G401.6 (cell line): Measurements from ENCODE around the gene SGSH.
"Not testable (repeated sequence)": the region's sequence is repeated elsewhere in the genome, so short reads cannot be mapped to it uniquely, and the experiment has no call there.

Experiments
- FAIRE-seq: peaks from 2 replicates; lab custom pipeline; 2012; peaks lifted over from hg19 to GRCh38; lab: Jason Lieb, UNC

The SGSH gene

DNA sequence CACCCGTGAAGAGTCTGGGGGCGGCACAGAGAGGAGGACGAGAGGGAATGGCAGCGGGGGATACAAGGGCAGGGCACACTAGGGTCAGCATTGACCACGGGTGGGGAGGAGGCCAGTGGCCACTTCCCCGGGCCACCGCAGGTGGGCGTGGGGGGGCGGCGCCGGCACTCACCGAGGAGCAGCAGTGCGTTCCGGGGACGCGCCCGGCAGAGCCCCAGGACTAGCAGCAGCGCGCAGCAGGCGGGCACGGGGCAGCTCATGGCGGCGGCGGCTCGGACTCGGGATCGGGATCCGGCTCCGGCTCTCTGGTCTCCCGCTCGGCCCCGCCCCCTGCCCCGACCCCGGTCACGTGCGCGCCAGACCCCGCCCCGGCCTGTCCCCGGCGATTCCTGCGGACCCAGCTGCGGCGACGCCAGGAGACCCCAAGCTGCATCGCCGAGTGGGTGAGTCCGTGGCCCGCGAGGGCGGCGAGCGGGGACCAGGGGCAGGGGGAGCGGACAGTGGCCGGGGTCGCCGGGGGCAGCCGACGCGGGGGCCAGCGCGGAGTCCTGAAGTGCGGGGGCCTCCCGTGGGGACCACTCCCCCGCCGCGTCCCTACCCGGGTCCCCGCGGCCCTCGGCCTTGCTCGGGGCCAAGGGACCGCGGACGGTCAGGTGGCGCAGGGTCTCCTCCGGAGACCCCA is at the start of gene SGSH, which contains the start of gene SLC26A11:
TSS of gene SGSH (minus strand) at position 280 of the 682 bp plus-strand sequence. CDS start at position 260, 20 bp downstream.
TSS of gene SLC26A11 (plus strand) at position 374 of the 682 bp plus-strand sequence. CDS start 1,134 bp downstream, outside the sequence.
- FAIRE-seq = no peak

- no peak for FAIRE-seq
These were observed 49.3 kb upstream of the SGSH start for GRCh38 chr17:80269405-80269807.

DNA sequence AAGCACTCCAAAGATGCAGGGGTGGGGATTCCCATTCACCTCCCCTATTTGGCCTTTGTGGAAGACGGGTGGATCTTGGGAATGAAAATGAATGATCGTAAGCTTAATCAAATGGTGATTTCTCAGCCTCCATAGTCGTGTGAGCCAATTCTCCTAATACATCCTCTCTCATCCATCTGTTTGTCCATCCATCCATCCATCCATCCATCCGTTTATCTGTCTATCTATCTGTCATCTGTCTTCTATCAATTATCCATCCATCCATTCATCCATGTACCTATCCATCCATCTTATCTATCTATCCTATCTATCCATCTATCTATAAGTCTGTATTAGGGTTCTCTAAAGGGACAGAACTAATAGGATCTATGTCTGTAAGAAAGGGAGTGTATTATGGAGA is 48.3 kb upstream of the SGSH start:
- no peak for FAIRE-seq

DNA sequence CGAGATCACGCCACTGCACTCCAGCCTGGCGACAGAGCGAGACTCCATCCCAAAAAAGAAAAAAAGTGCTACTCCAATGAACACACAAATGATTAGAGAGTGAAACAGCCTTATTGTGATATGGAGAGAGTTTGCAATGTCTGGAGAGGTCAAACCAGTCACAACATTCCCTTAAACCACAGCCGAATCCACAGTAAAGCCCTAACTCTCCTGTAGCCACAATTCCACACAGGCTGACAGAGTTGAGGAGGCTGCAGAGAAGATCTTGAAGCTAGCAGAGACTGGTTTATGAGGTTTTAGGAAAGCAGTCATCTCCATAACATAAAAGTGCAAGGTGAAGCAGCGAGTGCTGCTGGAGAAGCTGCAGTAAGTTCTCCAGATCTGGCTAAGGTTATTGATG is 47.3 kb upstream of the SGSH start:
- FAIRE-seq = no peak

- FAIRE-seq = no peak
These were observed 45.3 kb upstream of the SGSH start for GRCh38 chr17:80265205-80266068.

DNA sequence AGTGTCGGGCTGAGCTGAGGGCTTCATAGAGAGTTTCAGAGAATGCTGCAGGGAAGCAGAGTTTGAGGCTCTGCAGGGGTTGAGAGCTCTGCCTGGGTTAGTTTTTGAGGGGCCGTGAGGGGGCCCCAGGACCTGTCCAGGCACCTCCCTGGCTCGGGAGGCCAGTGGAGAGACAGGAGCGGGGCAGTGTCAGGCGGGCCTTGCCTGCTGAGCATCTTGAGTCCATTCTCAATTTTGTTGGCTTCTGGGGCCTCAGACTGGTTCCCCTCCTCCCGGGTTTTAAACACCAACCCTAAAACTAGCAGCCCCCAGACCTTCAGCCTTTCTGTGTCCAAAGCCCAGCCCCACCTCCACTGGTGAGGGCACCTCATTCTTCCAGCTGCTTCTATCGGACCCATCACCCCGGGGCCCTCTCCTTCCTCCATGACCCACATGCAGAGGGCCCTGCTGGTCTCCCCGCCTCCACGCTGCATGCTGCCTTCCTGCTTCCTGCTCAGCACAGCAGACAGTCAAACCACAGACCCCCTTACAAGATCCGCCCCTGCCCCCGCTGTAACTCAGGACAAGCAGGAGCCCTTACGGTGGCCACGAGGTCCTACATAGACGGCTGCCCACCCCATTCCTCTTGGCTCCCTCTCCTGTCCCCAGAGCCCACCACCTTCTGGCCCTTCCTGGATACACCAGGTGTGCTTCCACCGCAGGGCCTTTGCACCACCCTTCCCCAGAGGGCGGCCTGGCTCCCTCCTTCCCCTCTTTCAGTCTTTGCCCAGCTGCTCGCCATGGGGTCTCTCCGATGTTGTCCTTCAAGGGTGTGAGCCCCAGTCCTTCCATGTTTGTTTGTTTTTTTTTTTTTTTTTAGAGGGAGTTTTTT is 44.3 kb upstream of the SGSH start:
- FAIRE-seq = no peak

DNA sequence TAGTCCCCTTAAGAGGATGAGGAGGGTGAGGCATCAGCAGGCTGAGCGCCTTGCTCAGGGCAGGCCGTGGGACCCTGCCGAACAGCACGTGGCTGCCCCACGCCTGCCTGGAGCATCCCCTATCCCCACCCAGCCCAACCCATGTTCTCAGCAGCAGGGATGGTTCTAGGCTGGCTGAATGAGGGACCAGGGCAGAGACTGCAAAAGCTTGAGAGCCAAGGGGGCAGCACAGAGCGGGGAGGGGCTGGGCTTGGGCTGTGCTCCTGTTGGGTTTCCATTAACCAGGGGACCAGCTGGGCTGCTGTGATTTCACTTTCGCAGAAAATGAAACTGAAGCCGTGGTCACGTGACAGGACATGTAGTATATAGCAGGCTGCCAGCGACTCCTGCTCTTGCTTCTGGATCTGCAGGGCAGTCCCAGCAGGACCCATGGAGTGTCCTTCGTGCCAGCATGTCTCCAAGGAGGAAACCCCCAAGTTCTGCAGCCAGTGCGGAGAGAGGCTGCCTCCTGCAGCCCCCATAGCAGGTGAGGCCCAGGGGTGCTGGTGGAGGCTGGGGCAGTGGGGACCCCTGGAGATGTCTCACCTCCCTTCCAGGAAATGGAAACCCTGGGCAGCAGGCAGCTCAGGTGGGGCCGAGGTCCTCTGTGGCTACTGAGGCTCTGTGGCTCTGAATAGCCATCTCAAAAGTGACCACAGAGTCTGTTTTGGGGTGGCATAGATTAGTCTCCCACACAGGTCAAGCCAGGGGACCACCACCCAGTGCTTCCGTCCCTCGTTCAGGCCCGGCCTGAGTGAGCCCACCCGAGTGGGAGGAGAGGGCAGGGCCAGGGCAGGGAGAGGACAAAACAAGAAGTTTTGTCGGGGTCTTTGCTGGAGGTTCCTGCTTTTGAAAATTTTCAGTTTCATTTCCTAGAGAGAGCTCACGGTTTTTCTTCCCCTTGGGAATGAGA is 43.4 kb upstream of the SGSH start:
- no peak for FAIRE-seq

DNA sequence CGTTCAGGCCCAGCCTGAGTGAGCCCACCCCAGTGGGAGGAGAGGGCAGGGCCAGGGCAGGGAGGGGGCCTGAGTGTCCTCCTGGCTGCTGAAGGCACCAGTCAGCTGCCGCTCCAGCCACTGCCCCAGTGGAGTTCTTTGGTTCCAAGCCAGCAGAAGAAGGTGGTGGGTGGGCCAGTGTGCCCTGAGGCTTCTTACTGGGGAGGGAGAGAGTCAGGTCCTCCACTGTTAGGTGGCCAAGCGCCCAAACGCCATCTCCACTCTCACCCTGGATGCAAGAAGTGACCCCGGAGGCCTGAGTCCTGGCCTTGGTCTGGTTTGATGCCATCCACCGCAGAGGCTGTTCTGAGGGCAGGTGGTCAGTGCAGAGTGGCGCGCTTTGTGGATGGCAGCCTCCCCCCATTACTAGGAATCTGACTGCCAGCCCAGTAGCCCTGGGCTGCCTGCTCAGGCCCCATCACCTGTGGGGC is 42.7 kb upstream of the SGSH start:
- FAIRE-seq = no peak

- FAIRE-seq = no peak
These were observed 42.2 kb upstream of the SGSH start for GRCh38 chr17:80262291-80262690.

- no peak for FAIRE-seq
These were observed 41.8 kb upstream of the SGSH start for GRCh38 chr17:80261895-80262279.

- no peak for FAIRE-seq
These were observed 41.2 kb upstream of the SGSH start for GRCh38 chr17:80261159-80261894.

DNA sequence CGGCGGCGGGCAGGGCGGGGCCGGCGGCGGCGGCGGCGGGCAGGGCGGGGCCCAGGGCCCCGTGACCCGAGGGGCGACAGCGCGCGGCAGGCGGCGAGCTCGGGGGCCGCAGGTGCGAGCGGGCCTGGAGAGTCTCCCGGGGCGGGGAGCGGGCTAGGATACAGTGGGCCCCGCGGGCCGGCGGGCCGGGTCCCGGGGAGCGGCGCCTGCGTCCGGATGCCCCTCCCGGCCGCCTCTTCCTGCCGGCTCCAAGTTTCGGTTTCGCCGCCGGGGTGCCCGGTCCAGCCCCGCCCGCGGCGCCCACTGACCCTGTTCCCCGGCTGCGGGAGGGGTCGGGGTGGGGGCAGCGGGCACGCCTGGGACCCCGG is 40.6 kb upstream of the SGSH start, which contains the start of gene RNF213:
TSS of gene RNF213 (plus strand) at position 62 of the 368 bp plus-strand sequence. CDS start 2,830 bp downstream, outside the sequence.
- FAIRE-seq = no peak

DNA sequence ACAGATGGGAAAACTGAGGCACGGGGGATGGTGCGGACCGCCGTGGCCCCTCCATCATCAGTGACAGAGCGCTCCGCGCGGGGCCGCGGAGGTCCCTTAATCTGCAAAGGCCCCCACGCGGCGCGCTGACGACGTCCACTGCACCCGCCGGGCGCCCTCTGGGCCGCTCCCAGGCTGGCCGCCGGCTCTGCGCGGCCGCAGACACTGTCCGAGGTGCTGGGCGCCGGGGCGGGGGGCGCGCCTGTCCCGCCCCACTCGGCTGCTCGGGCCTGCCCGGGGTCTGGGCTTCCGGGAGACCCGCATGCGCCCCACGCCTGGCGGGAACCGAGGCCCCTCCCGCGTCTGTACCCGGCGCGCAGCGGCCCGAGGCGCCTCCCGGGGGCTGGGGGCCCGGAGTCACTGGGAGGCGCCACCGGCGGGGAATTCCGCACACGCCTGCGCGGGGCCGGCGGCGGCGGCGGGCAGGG is 40.0 kb upstream of the SGSH start:
- FAIRE-seq = no peak

GRCh38 chr17:80259457-80260068 is 39.4 kb upstream of the SGSH start:
- FAIRE-seq = no peak

GRCh38 chr17:80258296-80258695 is 38.2 kb upstream of the SGSH start:
- not testable (repeated sequence) for FAIRE-seq

DNA sequence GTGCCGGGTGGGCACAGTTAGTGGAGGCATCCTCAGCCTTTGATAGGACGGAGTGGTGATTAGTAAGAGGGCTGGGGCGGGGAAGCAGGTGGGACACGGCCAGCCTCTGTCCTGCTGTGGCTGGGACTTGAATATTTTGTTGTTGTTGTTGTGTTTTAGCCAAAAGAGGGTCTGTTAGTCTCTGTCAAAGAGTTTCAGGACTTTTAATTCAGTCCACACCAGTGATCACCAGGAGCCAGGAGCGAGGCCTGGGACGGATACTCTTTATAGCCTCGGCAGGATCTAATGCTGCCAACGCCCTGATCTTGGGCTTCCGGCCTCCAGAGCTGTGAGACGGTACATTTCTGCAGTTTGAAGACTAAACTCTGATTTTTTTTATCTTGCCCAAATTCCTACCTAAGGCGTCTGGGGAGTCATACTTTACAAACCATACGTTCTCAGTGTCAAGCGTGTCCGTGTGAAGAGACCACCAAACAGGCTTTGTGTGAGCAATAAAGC is 37.6 kb upstream of the SGSH start:
- FAIRE-seq = no peak

GRCh38 chr17:80256034-80256350 is 35.9 kb upstream of the SGSH start:
- no peak for FAIRE-seq

- no peak for FAIRE-seq
These were observed 34.5 kb upstream of the SGSH start for GRCh38 chr17:80254396-80255251.
